Activated CD8-positive, alpha-beta T cell treated with anti-CD3 and anti-CD28 coated beads, Interleukin-2, amount 10 ng/mL, durations not matched to agents 7 days and 5 days (primary cell): ENCODE data around the gene TMEFF2. TPM values are rescaled to one million over a fixed set of nuclear protein-coding genes. Genes with fewer than 3 reads are reported as not detected.
"Not testable (repeated sequence)": the region's sequence is repeated elsewhere in the genome, so short reads cannot be mapped to it uniquely, and the experiment has no call there.

Experiments used
- ATAC-seq: fragments of 150-1000 bp; cut with Tn5 transposase; one replicate; pipeline ENCODE4 v1.10.0; 2021; ENCODE audit warnings: moderate library complexity
- CTCF ChIA-PET: fragments of 350-600 bp; sonication (Branson Sonifier 250); formaldehyde crosslinking; loops from one replicate; lab custom pipeline; 2021; ENCODE audit warnings: antibody characterized with exemption; lab: Charles Lee
- POLR2A ChIA-PET: fragments of 350-600 bp; sonication (Branson Sonifier 250); formaldehyde crosslinking; loops from one replicate; lab custom pipeline; 2021; ENCODE audit warnings: antibody characterized with exemption; lab: Charles Lee
- DNase-seq: peaks from one replicate; pipeline ENCODE4 v3.0.0-alpha.2; 2020
- H3K27ac Mint-ChIP-seq: one replicate; pipeline ENCODE4 v1.8.0; 2021; ENCODE audit warnings: mild to moderate bottlenecking, mixed read lengths
- H3K27me3 Mint-ChIP-seq: one replicate; pipeline ENCODE4 v1.8.0; 2021; ENCODE audit warnings: low read depth, mixed read lengths
- H3K36me3 Mint-ChIP-seq: one replicate; pipeline ENCODE4 v1.8.0; 2021; ENCODE audit warnings: low read depth, mixed read lengths
- H3K4me1 Mint-ChIP-seq: one replicate; pipeline ENCODE4 v1.8.0; 2021; ENCODE audit warnings: low read depth, mixed read lengths
- H3K4me3 Mint-ChIP-seq: one replicate; pipeline ENCODE4 v1.8.0; 2021; ENCODE audit warnings: mild to moderate bottlenecking, mixed read lengths
- H3K9me3 Mint-ChIP-seq: one replicate; pipeline ENCODE4 v1.8.0; 2022; ENCODE audit warnings: mixed read lengths; ENCODE audit not compliant: insufficient read depth
- total RNA-seq, 2 experiments: library from RNA; stranded (reverse); gene quantifications; one replicate each; pipeline ENCODE4 v1.2.3, GENCODE V29; 2021

The TMEFF2 gene
- total RNA-seq, 2 experiments from 2014 or later = not detected

- Mint-ChIP-seq H3K4me1 (no peaks in the 10 kb centered on the region), H3K36me3 (no peaks in the 10 kb centered on the region), H3K27ac (no peak overlapping the region), H3K4me3 (no peak overlapping the region), H3K27me3 (peaks cover 3% of the 10 kb centered on the region), H3K9me3 (no peaks in the 10 kb centered on the region)
- POLR2A ChIA-PET = no interaction called here
- no peak for ATAC-seq
- DNase-seq = no peak
- CTCF ChIA-PET = no interaction called here
These were observed 112.6 kb downstream of the TMEFF2 start for GRCh38 chr2:192082121-192082520.

GRCh38 chr2:192080096-192080495 lies 114.6 kb downstream of the TMEFF2 start:
- H3K4me3 Mint-ChIP-seq, H3K9me3 Mint-ChIP-seq, H3K4me1 Mint-ChIP-seq, DNase-seq, H3K36me3 Mint-ChIP-seq, H3K27ac Mint-ChIP-seq, POLR2A ChIA-PET, ATAC-seq, H3K27me3 Mint-ChIP-seq: not testable (repeated sequence)
- CTCF ChIA-PET = interaction anchor here (1.4 kb wide), 1 partner anchor 82 kb away, joined by 5 read pairs; no protein-coding TSS in a partner anchor

DNA sequence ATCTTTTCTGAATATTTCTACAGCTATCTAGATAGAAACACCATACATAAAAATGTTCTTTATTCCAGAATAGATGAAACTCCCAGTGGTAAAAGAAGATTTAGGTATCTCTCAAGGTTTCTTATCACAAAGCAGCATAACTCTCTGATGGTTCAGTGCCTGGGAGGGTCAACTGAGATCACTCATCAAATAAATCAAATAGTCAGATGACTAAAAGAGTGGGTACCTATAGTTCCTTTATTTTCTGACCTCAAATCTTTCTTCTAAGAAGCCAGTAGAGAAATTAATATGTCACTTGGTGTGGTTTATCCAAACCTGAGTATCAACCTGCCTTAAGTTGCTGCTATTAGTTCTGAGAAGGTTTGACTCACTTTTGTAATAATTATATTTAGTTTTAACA lies 120.9 kb downstream of the TMEFF2 start:
- ChIA-PET CTCF (no interaction called here), POLR2A (no interaction called here)
- DNase-seq (no peak), ATAC-seq (no peak)
- H3K4me1 Mint-ChIP-seq = peaks cover 24% of the 10 kb centered on the region
- H3K4me3 Mint-ChIP-seq = no peak overlapping the region
- H3K27me3 Mint-ChIP-seq = peaks cover 2% of the 10 kb centered on the region
- H3K36me3 Mint-ChIP-seq = no peaks in the 10 kb centered on the region
- H3K9me3 Mint-ChIP-seq = no peaks in the 10 kb centered on the region
- H3K27ac Mint-ChIP-seq = no peak overlapping the region

DNA sequence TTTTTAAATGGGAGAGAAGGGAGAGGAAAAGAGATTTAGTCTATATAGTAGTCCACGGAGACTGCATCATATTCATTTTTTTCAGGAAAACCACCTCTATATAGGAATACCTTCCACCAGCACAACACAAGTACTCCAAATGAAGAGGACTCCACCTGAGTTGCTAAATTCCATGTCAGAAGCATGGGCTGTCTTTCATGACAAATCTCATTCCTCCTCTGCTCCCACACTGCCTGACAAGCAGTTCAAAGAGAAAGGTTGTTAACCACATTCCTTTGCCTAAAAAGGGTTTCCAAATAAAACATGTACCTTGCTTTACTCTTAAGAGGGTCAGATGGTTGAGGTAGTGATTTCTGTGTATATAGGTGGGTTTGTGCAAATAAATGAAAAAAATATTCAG lies 122.0 kb downstream of the TMEFF2 start:
- no peak overlapping the region for H3K27ac Mint-ChIP-seq
- H3K9me3 Mint-ChIP-seq = no peaks in the 10 kb centered on the region
- peaks cover 3% of the 10 kb centered on the region for H3K27me3 Mint-ChIP-seq
- H3K4me1 Mint-ChIP-seq = peaks cover 24% of the 10 kb centered on the region
- no peak for ATAC-seq
- no peaks in the 10 kb centered on the region for H3K36me3 Mint-ChIP-seq
- ChIA-PET CTCF (no interaction called here), POLR2A (no interaction called here)
- H3K4me3 Mint-ChIP-seq = no peak overlapping the region
- no peak for DNase-seq

- H3K4me1 Mint-ChIP-seq = peaks cover 24% of the 10 kb centered on the region
- no peak for DNase-seq
- H3K36me3 Mint-ChIP-seq = no peaks in the 10 kb centered on the region
- POLR2A ChIA-PET = no interaction called here
- peak; percentile 49 for ATAC-seq
- no peak overlapping the region for H3K27ac Mint-ChIP-seq
- H3K27me3 Mint-ChIP-seq = peaks cover 6% of the 10 kb centered on the region
- CTCF ChIA-PET = interaction anchor here (1.0 kb wide), 1 partner anchor 517 kb away, joined by 3 read pairs; no protein-coding TSS in a partner anchor
- no peak overlapping the region for H3K4me3 Mint-ChIP-seq
- H3K9me3 Mint-ChIP-seq = no peaks in the 10 kb centered on the region
These were observed 122.5 kb downstream of the TMEFF2 start for GRCh38 chr2:192072261-192072660.

DNA sequence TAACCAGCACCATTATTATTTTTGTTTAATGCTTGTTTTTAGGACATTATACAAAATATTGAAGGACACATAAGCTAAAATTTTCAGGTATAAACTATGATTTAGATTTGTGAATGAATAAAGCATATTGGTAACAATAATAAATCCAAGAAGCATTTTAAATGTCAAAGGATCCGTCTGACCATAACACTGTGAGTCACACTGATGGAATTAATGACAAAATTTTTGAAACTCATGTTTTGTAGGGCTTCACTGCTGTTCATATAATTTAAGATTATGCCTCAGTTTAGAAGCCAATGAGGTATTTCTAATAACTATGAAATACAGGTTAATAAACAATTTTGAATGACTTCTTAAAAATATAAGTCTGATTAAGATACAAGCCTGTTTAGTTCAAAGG lies 124.6 kb downstream of the TMEFF2 start:
- Mint-ChIP-seq H3K27me3 (peaks cover 12% of the 10 kb centered on the region), H3K27ac (no peak overlapping the region), H3K4me1 (peaks cover 18% of the 10 kb centered on the region), H3K36me3 (no peaks in the 10 kb centered on the region), H3K4me3 (no peak overlapping the region), H3K9me3 (no peaks in the 10 kb centered on the region)
- ChIA-PET CTCF (no interaction called here), POLR2A (no interaction called here)
- ATAC-seq = no peak
- no peak for DNase-seq

DNA sequence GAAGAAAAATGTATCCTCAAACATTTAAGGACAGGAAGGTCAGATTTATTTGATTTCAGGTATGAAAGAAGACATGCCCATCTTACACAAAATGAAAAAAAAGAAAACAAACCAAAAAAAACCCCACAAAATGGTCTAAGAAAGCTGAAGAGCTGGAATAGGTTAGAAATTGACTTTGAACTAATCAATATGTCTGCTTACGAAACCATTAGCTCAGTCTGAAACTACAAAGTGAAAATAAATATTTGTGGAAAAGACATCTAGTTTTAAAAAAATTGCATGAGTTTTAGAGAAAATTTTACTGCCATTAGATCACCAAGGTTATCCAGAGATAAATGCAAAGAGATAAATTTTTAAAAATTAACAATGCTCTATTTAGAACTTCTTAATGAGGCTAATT lies 125.3 kb downstream of the TMEFF2 start:
- peaks cover 12% of the 10 kb centered on the region for H3K27me3 Mint-ChIP-seq
- H3K4me1 Mint-ChIP-seq = peaks cover 18% of the 10 kb centered on the region
- H3K27ac Mint-ChIP-seq = no peak overlapping the region
- ChIA-PET POLR2A (interaction anchor here (0.6 kb wide), 1 partner anchor 56 kb away, joined by 4 read pairs; no protein-coding TSS in a partner anchor), CTCF (interaction anchor here (0.6 kb wide), 1 partner anchor 321 kb away, joined by 3 read pairs; no protein-coding TSS in a partner anchor)
- no peaks in the 10 kb centered on the region for H3K9me3 Mint-ChIP-seq
- no peak for DNase-seq
- no peaks in the 10 kb centered on the region for H3K36me3 Mint-ChIP-seq
- ATAC-seq = no peak
- H3K4me3 Mint-ChIP-seq = no peak overlapping the region

DNA sequence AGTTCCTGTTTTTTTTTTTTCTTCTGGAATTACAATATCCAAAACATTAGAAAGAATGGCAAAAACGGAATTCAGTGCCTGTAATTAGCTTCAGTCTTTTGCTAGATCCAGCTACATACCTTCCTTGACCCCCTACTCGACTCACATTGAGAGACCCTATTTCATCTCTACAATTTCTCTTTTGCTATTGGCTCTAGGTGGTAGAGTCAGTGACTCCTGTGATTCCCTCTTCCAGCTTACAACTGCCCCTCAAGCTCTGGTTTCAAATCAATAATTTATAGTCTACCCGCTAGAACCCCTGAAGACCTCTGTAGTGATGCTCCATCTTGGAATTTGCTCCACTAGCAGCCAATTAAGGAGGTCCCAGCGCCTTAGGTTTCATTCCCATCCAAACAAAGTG lies 125.8 kb downstream of the TMEFF2 start:
- H3K36me3 Mint-ChIP-seq = no peaks in the 10 kb centered on the region
- CTCF ChIA-PET = interaction anchor here (0.6 kb wide), 1 partner anchor 321 kb away, joined by 3 read pairs; no protein-coding TSS in a partner anchor
- POLR2A ChIA-PET = interaction anchor here (0.6 kb wide), 1 partner anchor 57 kb away, joined by 4 read pairs; no protein-coding TSS in a partner anchor

GRCh38 chr2:192067631-192068030 lies 127.1 kb downstream of the TMEFF2 start:
- Mint-ChIP-seq H3K4me3 (no peak overlapping the region), H3K36me3 (no peaks in the 10 kb centered on the region), H3K9me3 (no peaks in the 10 kb centered on the region), H3K27ac (no peak overlapping the region), H3K27me3 (peaks cover 15% of the 10 kb centered on the region), H3K4me1 (peaks cover 10% of the 10 kb centered on the region)
- CTCF ChIA-PET = no interaction called here
- no peak for DNase-seq
- ATAC-seq = no peak
- POLR2A ChIA-PET = no interaction called here

More for the DNA sequence above, 125.8 kb downstream of the TMEFF2 start:
- Mint-ChIP-seq H3K27me3 (peaks cover 12% of the 10 kb centered on the region), H3K27ac (no peak overlapping the region), H3K4me1 (peaks cover 18% of the 10 kb centered on the region), H3K9me3 (no peaks in the 10 kb centered on the region), H3K4me3 (no peak overlapping the region)
- DNase-seq (no peak), ATAC-seq (no peak)

GRCh38 chr2:192064459-192064858 lies 130.3 kb downstream of the TMEFF2 start:
- Mint-ChIP-seq H3K27me3 (peaks cover 23% of the 10 kb centered on the region), H3K27ac (no peak overlapping the region), H3K36me3 (no peaks in the 10 kb centered on the region), H3K4me3 (no peak overlapping the region), H3K4me1 (no peaks in the 10 kb centered on the region), H3K9me3 (no peaks in the 10 kb centered on the region)
- DNase-seq (no peak), ATAC-seq (no peak)
- ChIA-PET CTCF (no interaction called here), POLR2A (no interaction called here)

- POLR2A ChIA-PET = no interaction called here
- no peaks in the 10 kb centered on the region for H3K9me3 Mint-ChIP-seq
- H3K27ac Mint-ChIP-seq = no peak overlapping the region
- no peak for DNase-seq
- H3K27me3 Mint-ChIP-seq = peaks cover 11% of the 10 kb centered on the region
- H3K36me3 Mint-ChIP-seq = no peaks in the 10 kb centered on the region
- CTCF ChIA-PET = no interaction called here
- no peak overlapping the region for H3K4me3 Mint-ChIP-seq
- H3K4me1 Mint-ChIP-seq = no peaks in the 10 kb centered on the region
- ATAC-seq = no peak
These were observed 134.6 kb downstream of the TMEFF2 start for GRCh38 chr2:192060161-192060560.

DNA sequence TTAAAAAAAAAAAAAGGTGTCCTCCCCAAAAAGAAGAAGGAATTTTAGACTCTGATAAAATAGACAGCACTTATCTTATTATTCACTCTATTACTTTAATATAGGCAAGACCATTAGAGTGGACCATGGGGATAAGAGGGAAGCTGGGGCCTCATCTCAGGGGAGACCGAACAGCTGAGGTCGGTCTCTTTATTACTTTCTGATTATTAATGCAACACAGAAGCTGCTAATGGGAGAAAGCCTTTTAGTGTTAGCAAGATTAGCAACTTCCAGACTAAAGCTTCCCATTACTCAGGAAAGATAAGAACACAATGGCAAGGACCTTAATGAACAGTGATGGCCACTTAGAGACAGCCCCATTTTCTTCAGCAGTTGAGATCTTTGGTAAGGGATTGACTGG lies 135.5 kb downstream of the TMEFF2 start:
- no peak overlapping the region for H3K4me3 Mint-ChIP-seq
- no peaks in the 10 kb centered on the region for H3K9me3 Mint-ChIP-seq
- ATAC-seq (no peak), DNase-seq (no peak)
- H3K4me1 Mint-ChIP-seq = no peaks in the 10 kb centered on the region
- CTCF ChIA-PET = no interaction called here
- H3K36me3 Mint-ChIP-seq = no peaks in the 10 kb centered on the region
- peaks cover 11% of the 10 kb centered on the region for H3K27me3 Mint-ChIP-seq
- POLR2A ChIA-PET = no interaction called here
- H3K27ac Mint-ChIP-seq = no peak overlapping the region

DNA sequence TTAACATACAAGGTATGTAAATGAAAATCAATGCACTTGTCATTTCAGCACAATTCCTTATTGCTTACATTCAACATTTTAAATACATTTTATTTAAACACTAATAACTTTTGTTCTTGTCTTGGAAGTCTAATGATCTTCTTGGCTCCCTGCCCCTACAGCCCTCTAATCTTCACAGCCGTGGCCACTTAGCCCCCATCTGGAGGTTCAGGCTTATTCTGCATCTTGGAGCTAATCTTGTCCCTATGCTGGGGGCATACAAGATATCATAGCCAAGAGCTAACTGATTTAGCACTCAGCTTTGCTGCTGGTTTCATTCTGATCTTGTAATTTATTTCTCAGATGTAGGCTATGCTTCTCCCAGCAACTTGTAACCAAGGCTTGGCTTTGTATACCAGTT lies 140.8 kb downstream of the TMEFF2 start:
- Mint-ChIP-seq H3K9me3 (no peaks in the 10 kb centered on the region), H3K36me3 (no peaks in the 10 kb centered on the region), H3K4me3 (no peak overlapping the region), H3K27me3 (peaks cover 5% of the 10 kb centered on the region), H3K4me1 (no peaks in the 10 kb centered on the region), H3K27ac (no peak overlapping the region)
- no peak for ATAC-seq
- no peak for DNase-seq
- ChIA-PET POLR2A (no interaction called here), CTCF (no interaction called here)
